Mucosa of stomach (tissue), 1 donor: ENCODE measurements around the gene KCNJ15.
"Not testable (repeated sequence)": the region's sequence is repeated elsewhere in the genome, so short reads cannot be mapped to it uniquely, and the experiment has no call there.

Experiments used
- H3K27me3 ChIP-seq: one replicate; pipeline ENCODE4 v1.7.0; 2013; ENCODE audit warnings: mild to moderate bottlenecking, low read length; ENCODE audit not compliant: control insufficient read depth, insufficient read depth
- H3K36me3 ChIP-seq: one replicate; pipeline ENCODE4 v1.7.0; 2013; ENCODE audit warnings: low read length; ENCODE audit not compliant: control insufficient read depth, insufficient read depth
- H3K4me1 ChIP-seq: one replicate; pipeline ENCODE4 v1.7.0; 2013; ENCODE audit warnings: mild to moderate bottlenecking, low read length; ENCODE audit not compliant: control insufficient read depth, insufficient read depth
- H3K4me3 ChIP-seq: one replicate; pipeline ENCODE4 v1.7.0; 2013; ENCODE audit warnings: low read length
- H3K9ac ChIP-seq: one replicate; pipeline ENCODE4 v1.7.0; 2013; ENCODE audit warnings: mild to moderate bottlenecking, low read length, moderate library complexity
- H3K9me3 ChIP-seq: one replicate; pipeline ENCODE4 v1.7.0; 2013; ENCODE audit warnings: mild to moderate bottlenecking, low read length, moderate library complexity; ENCODE audit not compliant: control insufficient read depth
- donor health status: Pancreatic carcinoma.

KCNJ15 gene

GRCh38 chr21:38234395-38235142, 22.2 kb upstream of the KCNJ15 start:
- no peaks in the 10 kb centered on the region for H3K4me1 ChIP-seq
- no peaks in the 10 kb centered on the region for H3K36me3 ChIP-seq
- H3K9me3 ChIP-seq, result peaks cover 1% of the 10 kb centered on the region
- no peak overlapping the region for H3K9ac ChIP-seq
- no peak overlapping the region for H3K4me3 ChIP-seq
- H3K27me3 ChIP-seq, result no peaks in the 10 kb centered on the region

DNA sequence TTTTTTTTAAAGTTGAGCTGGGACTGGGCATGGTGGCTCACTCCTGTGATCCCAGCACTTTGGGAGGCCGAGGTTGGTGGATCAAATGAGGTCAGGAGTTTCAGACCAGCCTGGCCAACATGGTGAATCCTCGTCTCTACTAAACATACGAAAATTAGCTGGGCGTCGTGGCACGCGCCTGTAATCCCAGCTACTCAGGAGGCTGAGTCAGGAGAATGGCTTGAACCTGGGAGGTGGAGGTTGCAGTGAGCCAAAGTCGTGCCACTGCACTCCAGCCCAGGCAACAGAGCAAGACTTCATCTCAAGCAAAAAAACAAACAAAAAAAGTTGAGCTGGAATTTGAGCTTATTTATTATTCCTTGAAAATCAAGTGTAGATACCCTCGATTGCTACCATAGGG, 21.5 kb upstream of the KCNJ15 start:
- H3K4me1 ChIP-seq, H3K4me3 ChIP-seq, H3K36me3 ChIP-seq, H3K9me3 ChIP-seq, H3K27me3 ChIP-seq, H3K9ac ChIP-seq: not testable (repeated sequence)

GRCh38 chr21:38236232-38236631, 20.6 kb upstream of the KCNJ15 start:
- Histone ChIP-seq H3K4me3 (no peak overlapping the region), H3K36me3 (no peaks in the 10 kb centered on the region), H3K9ac (no peak overlapping the region), H3K27me3 (no peaks in the 10 kb centered on the region), H3K4me1 (no peaks in the 10 kb centered on the region), H3K9me3 (no peaks in the 10 kb centered on the region)

DNA sequence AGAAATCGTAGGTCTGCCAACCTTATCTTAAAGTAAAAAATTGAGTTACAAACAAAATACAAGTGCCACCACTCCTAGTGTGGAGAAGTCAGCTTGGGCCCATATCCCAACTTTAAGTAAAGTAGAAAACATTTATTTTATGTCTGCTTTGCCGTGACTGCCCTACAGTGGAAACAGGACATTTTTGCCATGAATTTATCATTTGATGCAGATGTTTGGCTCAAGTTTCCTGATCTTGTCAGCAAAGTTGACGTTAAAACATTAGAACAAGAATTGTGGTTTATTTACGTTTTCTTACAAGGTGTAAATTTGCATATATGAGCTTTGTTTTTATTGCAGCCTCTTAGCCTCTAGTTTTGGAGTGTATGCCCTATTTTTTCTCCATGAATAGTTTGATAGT, 17.1 kb upstream of the KCNJ15 start:
- H3K9me3 ChIP-seq, result no peaks in the 10 kb centered on the region
- H3K36me3 ChIP-seq, result no peaks in the 10 kb centered on the region
- H3K27me3 ChIP-seq, result no peaks in the 10 kb centered on the region
- H3K9ac ChIP-seq, result no peak overlapping the region
- H3K4me3 ChIP-seq, result no peak overlapping the region
- no peaks in the 10 kb centered on the region for H3K4me1 ChIP-seq

DNA sequence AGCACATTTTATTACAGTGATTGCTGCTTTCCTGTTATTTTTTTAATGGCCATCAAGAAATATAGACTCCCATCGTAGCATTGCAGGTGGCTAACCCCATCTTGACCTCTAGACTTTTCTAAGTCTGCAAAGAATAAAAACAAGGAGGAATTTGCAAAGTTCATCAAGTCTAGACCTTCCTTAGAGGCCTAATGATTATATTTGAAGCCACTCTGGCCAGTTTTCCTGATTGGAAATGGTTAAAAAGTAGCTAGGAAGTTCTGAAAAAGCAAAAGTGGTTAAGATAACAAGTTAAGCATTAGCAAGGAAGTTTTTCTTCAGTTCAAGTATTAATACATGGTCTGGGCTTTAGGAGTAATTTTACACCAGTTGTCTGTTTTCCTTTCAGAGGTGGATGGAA, 16.7 kb upstream of the KCNJ15 start:
- Histone ChIP-seq H3K9ac (no peak overlapping the region), H3K9me3 (no peaks in the 10 kb centered on the region), H3K36me3 (no peaks in the 10 kb centered on the region), H3K27me3 (no peaks in the 10 kb centered on the region), H3K4me1 (no peaks in the 10 kb centered on the region), H3K4me3 (no peak overlapping the region)

DNA sequence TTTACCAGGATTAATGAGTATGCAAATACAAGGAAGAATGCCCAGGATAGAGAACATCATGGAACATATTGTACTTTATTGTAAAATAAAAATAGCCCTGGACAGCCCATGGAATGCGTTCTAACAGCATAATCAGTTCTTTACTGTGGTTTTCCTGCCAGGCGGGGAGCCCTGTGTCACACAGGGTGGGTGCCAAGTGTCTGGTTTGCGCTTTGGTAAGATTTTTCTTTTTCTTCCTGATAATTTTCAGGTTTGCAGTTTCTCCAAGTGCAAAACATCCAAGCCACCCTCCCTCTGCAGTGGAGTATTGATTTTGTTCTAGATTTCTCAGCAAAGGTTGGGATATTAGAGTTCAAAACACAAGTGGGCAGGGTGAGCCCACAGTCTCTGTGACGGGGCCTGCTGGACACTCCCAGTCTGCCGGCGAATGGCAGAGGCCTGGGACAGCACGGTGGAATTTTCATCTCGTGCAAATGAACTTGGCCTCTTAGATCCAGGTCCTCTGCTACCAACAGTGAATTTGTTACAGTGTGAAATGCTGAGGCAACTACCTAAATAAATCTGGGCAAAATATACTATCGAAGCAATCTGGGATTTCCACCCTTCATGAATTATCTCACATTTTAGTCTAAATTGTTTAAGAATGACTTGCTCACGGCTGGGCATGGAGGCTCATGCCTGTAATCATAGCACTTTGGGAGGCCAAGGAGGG, 15.6 kb upstream of the KCNJ15 start:
- H3K4me1 ChIP-seq, result no peaks in the 10 kb centered on the region
- H3K9ac ChIP-seq, result no peak overlapping the region
- no peaks in the 10 kb centered on the region for H3K27me3 ChIP-seq
- H3K36me3 ChIP-seq, result no peaks in the 10 kb centered on the region
- no peaks in the 10 kb centered on the region for H3K9me3 ChIP-seq
- H3K4me3 ChIP-seq, result no peak overlapping the region

DNA sequence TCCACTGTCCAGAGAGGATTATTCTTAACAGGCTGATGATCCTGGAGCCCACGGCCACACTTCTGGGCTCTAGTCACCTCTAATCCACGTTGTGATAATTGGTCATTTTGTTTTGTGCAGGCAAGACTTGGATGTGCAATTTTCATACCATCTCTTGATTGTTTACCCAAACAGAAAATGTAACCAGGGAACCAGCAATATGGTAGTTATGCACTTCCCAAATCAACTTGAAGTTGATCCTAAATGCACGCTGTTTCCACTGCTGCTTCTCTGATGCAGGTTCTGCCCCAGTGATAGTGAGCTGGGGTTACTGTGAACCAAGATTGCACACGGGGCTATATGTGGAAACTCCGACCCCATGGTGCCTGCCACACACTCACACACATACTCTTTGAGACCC, 14.7 kb upstream of the KCNJ15 start:
- H3K36me3 ChIP-seq, result no peaks in the 10 kb centered on the region
- H3K9me3 ChIP-seq, result no peaks in the 10 kb centered on the region
- H3K9ac ChIP-seq, result no peak overlapping the region
- H3K4me1 ChIP-seq, result no peaks in the 10 kb centered on the region
- H3K27me3 ChIP-seq, result no peaks in the 10 kb centered on the region
- no peak overlapping the region for H3K4me3 ChIP-seq

GRCh38 chr21:38243732-38244406, 12.9 kb upstream of the KCNJ15 start:
- no peak overlapping the region for H3K9ac ChIP-seq
- no peaks in the 10 kb centered on the region for H3K27me3 ChIP-seq
- no peaks in the 10 kb centered on the region for H3K9me3 ChIP-seq
- peaks cover 11% of the 10 kb centered on the region for H3K4me1 ChIP-seq
- H3K36me3 ChIP-seq, result no peaks in the 10 kb centered on the region
- H3K4me3 ChIP-seq, result no peak overlapping the region

DNA sequence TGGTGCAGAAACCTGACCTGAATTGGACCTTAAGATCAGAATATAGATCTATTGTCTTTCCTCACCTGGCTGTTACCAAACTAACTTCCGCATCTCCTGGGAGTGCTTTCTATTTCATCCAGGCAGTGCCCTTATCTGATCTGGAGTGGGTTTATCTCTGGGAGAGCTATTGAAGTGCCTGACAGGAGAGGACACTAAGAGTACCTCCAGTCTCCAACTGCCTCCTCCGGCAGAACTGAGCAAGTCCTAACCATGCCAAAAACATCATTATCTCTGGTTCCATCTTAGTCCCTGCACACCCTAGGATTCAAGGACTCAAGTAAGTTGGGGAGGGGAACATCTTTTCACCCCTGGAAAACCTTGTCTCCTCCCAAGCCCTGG, 12.4 kb upstream of the KCNJ15 start:
- Histone ChIP-seq H3K36me3 (no peaks in the 10 kb centered on the region), H3K4me3 (no peak overlapping the region), H3K4me1 (peaks cover 12% of the 10 kb centered on the region), H3K9ac (no peak overlapping the region), H3K9me3 (no peaks in the 10 kb centered on the region), H3K27me3 (no peaks in the 10 kb centered on the region)

GRCh38 chr21:38244885-38245869, 11.6 kb upstream of the KCNJ15 start:
- no peaks in the 10 kb centered on the region for H3K36me3 ChIP-seq
- no peaks in the 10 kb centered on the region for H3K27me3 ChIP-seq
- no peak overlapping the region for H3K9ac ChIP-seq
- H3K9me3 ChIP-seq, result no peaks in the 10 kb centered on the region
- H3K4me1 ChIP-seq, result peaks cover 19% of the 10 kb centered on the region
- H3K4me3 ChIP-seq, result no peak overlapping the region

GRCh38 chr21:38246511-38246910, 10.3 kb upstream of the KCNJ15 start:
- Histone ChIP-seq H3K4me3 (no peak overlapping the region), H3K27me3 (no peaks in the 10 kb centered on the region), H3K9me3 (no peaks in the 10 kb centered on the region), H3K4me1 (peaks cover 31% of the 10 kb centered on the region), H3K9ac (no peak overlapping the region), H3K36me3 (no peaks in the 10 kb centered on the region)
